C4-2B (cell line): ENCODE data around the gene GRHL1.

Source experiments
- H3K27ac ChIP-seq: fragments of 450-650 bp; 2 replicates; pipeline ENCODE4 v1.5.1; 2017
- ZFX ChIP-seq: fragments of 450-650 bp; IDR thresholded peaks from 2 replicates; pipeline ENCODE4 v1.6.1; 2017
- TF ChIP-seq, protein P1 (sequence below): fragments of 450-650 bp; conservative IDR thresholded peaks from 2 replicates; pipeline ENCODE4 v1.5.1; 2017; ENCODE audit warnings: mild to moderate bottlenecking

The GRHL1 gene

GRCh38 chr2:9991221-9991620, 39.7 kb downstream of the GRHL1 start:
- H3K27ac ChIP-seq, result no peak overlapping the region
- TF ChIP-seq ZFX, result no peak
- TF ChIP-seq, protein P1, sequence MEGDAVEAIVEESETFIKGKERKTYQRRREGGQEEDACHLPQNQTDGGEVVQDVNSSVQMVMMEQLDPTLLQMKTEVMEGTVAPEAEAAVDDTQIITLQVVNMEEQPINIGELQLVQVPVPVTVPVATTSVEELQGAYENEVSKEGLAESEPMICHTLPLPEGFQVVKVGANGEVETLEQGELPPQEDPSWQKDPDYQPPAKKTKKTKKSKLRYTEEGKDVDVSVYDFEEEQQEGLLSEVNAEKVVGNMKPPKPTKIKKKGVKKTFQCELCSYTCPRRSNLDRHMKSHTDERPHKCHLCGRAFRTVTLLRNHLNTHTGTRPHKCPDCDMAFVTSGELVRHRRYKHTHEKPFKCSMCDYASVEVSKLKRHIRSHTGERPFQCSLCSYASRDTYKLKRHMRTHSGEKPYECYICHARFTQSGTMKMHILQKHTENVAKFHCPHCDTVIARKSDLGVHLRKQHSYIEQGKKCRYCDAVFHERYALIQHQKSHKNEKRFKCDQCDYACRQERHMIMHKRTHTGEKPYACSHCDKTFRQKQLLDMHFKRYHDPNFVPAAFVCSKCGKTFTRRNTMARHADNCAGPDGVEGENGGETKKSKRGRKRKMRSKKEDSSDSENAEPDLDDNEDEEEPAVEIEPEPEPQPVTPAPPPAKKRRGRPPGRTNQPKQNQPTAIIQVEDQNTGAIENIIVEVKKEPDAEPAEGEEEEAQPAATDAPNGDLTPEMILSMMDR, result no peak

DNA sequence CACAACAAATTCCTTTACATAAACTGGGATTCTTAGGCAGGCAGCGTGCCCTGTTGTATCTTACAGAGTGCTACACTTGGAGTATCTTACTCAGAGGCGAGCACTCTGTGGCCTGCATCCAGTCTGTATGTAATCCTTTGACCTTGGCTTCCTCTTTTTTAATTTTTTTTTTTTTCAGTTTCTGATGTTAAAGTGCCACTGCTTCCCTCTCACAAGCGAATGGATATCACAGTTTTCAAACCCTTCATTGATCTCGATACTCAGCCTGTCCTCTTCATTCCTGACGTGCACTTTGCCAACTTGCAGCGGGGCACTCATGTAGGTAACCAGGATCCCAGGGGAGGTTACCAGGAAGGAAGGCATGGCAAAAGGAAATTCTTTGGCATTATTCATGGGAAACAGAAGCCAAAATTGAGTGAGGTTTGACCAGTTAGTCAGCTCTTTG, 40.4 kb downstream of the GRHL1 start:
- H3K27ac ChIP-seq, result no peak overlapping the region; the same call in 1 of the 2 replicates
- TF ChIP-seq, protein P1, result no peak
- TF ChIP-seq ZFX, result no peak

GRCh38 chr2:9992427-9993187, 41.1 kb downstream of the GRHL1 start:
- no peak overlapping the region for H3K27ac ChIP-seq
- TF ChIP-seq, protein P1, result no peak
- TF ChIP-seq ZFX, result no peak

GRCh38 chr2:9993488-9994165, 42.1 kb downstream of the GRHL1 start:
- H3K27ac ChIP-seq, result no peak overlapping the region
- TF ChIP-seq, protein P1, result no peak
- TF ChIP-seq ZFX, result no peak

GRCh38 chr2:9994462-9994861, 43.0 kb downstream of the GRHL1 start:
- H3K27ac ChIP-seq, result no peak overlapping the region
- no peak for TF ChIP-seq ZFX
- TF ChIP-seq, protein P1, result no peak

DNA sequence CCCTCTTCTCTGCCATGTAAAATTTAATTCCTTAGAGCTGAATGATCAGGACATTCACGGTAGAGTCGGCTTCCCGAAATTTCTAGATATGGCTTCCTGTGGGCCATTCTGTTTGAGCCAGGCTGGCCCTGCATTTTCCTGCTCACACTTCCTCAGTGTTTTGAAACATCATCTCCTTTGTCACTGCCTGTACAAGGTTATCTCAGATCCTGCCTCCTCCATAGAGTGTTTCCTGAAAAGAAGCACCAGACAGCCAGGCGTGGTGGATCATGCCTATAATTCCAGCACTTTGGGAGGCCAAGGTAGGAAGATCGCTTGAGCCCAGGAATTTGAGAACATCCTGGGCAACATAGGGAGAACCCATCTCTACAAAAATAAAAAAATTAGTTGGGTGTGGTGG, 43.6 kb downstream of the GRHL1 start:
- H3K27ac ChIP-seq, result no peak overlapping the region
- TF ChIP-seq, protein P1, result no peak
- no peak for TF ChIP-seq ZFX

DNA sequence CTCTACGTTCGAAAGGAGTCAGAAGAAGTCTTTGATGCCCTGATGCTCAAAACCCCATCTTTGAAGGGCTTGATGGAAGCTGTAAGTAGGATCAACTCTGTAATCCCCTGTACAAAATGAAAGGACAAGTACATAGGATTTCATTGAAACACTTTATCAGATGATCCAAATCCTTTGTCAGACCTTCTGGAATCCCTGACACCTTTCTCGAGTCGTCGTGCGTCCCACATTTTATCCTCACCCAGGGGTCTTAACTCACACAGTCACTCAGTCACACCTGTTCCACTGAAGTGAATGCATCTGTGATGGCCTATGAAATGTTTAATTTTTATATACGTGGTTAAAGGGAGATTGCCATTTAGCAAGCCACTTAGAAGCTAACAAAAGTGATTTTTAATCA, 44.8 kb downstream of the GRHL1 start:
- H3K27ac ChIP-seq, result no peak overlapping the region
- TF ChIP-seq, protein P1, result no peak
- no peak for TF ChIP-seq ZFX
